ENCODE measurements around the gene PAIP2B.
"Not testable (repeated sequence)": the region's sequence is repeated elsewhere in the genome, so short reads cannot be mapped to it uniquely, and the experiment has no call there.

The PAIP2B gene

GRCh38 chr2:71187589-71187988, 39.3 kb downstream of the PAIP2B start (continued):
- no peak for TF ChIP-seq ZC3H10 (CRISPR knock-in tag; IDR thresholded peaks at IDR 0.05)
- TF ChIP-seq ISL1 (CRISPR knock-in tag; IDR thresholded peaks at IDR 0.05), result no peak
- no peak for TF ChIP-seq PATZ1 (CRISPR knock-in tag; IDR thresholded peaks at IDR 0.05; ENCODE audit: borderline replicate concordance)

GRCh38 chr2:71186973-71187372, 39.9 kb downstream of the PAIP2B start:
- ATAC-seq, result no peak
- TF ChIP-seq ZFP30 (CRISPR knock-in tag; IDR thresholded peaks at IDR 0.05) (no peak), ZNF8 (CRISPR knock-in tag; IDR thresholded peaks at IDR 0.05) (no peak), ARNTL (CRISPR knock-in tag; IDR thresholded peaks at IDR 0.05; ENCODE audit: borderline replicate concordance, low read depth) (no peak), OSR1 (CRISPR knock-in tag; IDR thresholded peaks at IDR 0.05) (no peak), TCF4 (CRISPR knock-in tag; IDR thresholded peaks at IDR 0.05; ENCODE audit: borderline replicate concordance) (no peak), TSHZ2 (CRISPR knock-in tag; IDR thresholded peaks at IDR 0.05) (no peak)

GRCh38 chr2:71183306-71184115, 43.4 kb downstream of the PAIP2B start:
- ATAC-seq, result not testable (repeated sequence)

GRCh38 chr2:71181316-71181715, 45.6 kb downstream of the PAIP2B start:
- no peak for TF ChIP-seq TOX (CRISPR knock-in tag; IDR thresholded peaks at IDR 0.05; ENCODE audit: borderline replicate concordance)
- TF ChIP-seq OSR1 (CRISPR knock-in tag; IDR thresholded peaks at IDR 0.05), result no peak
- no peak for TF ChIP-seq ISL1 (CRISPR knock-in tag; IDR thresholded peaks at IDR 0.05)
- no peak for TF ChIP-seq ZC3H10 (CRISPR knock-in tag; IDR thresholded peaks at IDR 0.05)
- no peak for TF ChIP-seq POU6F1 (CRISPR knock-in tag; IDR thresholded peaks at IDR 0.05; ENCODE audit: borderline replicate concordance, low read depth)
- TF ChIP-seq ZFP3 (CRISPR knock-in tag; IDR thresholded peaks at IDR 0.05), result no peak
- no peak for TF ChIP-seq TCF4 (CRISPR knock-in tag; IDR thresholded peaks at IDR 0.05; ENCODE audit: borderline replicate concordance)
- no peak for TF ChIP-seq ZNF70 (CRISPR knock-in tag; IDR thresholded peaks at IDR 0.05)
- no peak for TF ChIP-seq RARB (CRISPR knock-in tag; IDR thresholded peaks at IDR 0.05)
- no peak for TF ChIP-seq TSHZ2 (CRISPR knock-in tag; IDR thresholded peaks at IDR 0.05)
- TF ChIP-seq ZNF8 (CRISPR knock-in tag; IDR thresholded peaks at IDR 0.05), result no peak
- TF ChIP-seq ARNTL (CRISPR knock-in tag; IDR thresholded peaks at IDR 0.05; ENCODE audit: borderline replicate concordance, low read depth), result no peak
- no peak for TF ChIP-seq ESRRG (CRISPR knock-in tag; IDR thresholded peaks at IDR 0.05)
- TF ChIP-seq SNAI2 (CRISPR knock-in tag; IDR thresholded peaks at IDR 0.05), result no peak
- no peak for TF ChIP-seq CSDC2 (CRISPR knock-in tag; IDR thresholded peaks at IDR 0.05)
- TF ChIP-seq BACH2 (CRISPR knock-in tag; IDR thresholded peaks at IDR 0.05; ENCODE audit: borderline replicate concordance), result no peak
- TF ChIP-seq PPARA (CRISPR knock-in tag; IDR thresholded peaks at IDR 0.05; ENCODE audit: borderline replicate concordance), result no peak
- TF ChIP-seq ZNF565 (CRISPR knock-in tag; conservative IDR thresholded peaks at IDR 0.05; ENCODE audit: low read depth), result no peak
- no peak; the same call in 2 of the 3 replicates for ATAC-seq

GRCh38 chr2:71178836-71179235, 48.1 kb downstream of the PAIP2B start:
- ATAC-seq, result not testable (repeated sequence)

All from SK-N-SH treated with all-trans-retinoic acid at 6 μM for 48 hours (cell line).